Measurements from ENCODE around the gene GIPC1.

Gene GIPC1

DNA sequence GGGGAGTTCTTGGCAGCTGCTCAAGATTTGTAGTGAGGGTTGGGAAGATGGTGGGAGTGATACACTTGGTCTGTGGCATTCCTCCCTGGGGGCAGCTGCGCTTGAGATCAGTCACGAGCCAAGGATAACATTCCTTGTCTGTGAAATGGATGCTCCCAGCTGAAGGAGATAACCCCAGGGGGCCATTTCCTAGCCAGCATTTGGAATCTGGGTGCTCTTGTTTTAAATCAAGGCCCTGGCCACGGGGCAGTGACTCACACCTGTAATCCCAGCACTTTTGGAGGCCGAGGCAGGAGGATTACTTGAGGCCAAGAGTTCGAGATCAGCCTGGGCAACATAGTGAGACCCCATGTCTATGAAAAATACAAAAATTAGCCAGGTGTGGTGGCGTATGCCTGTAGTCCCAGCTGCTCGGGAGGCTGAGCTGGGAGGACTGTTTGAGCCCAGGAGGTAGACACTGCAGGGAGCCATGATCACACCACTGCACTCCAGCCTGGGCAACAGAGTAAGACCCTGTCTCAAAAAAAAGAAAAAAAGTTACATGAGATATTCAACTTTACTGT lies 58.3 kb downstream of the GIPC1 start:
- DNase-seq (ENCODE audit: low read depth in 2 of 2): no peak

DNA sequence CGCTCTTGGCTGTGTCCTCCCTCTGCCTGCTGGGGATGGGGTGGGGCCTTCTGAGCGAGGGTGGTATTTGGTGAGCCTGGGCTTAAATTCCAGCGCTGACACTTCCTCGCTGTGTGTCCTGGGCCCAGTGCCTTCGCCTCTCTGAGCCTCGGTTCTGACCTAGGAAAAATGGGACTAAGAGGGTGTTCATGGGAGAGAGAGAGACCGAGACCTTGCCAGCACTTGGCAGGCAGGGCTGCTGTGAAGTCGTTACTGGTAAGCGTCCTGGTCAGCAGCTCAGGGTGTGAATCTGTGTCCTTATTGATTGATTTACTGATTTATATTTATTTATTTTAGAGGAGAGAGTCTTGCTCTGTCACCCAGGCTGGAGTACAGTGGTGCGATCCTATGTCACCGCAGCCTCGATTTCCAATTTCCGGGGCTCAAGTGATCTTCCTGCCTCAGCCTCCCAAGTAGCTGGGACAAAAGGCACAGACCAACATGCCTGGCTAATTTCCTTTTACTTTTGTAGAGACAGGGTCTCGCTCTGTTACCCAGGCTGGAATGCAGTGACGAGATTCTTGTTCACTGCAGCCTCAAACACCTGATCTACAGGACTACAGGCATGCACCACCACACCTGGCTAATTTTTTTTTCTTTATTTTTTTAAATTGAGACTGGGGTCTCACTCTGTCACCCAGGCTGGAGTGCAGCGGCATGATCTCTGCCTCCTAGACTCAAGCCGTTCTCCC lies 60.4 kb downstream of the GIPC1 start:
- DNase-seq (ENCODE audit: low read depth in 2 of 2): no peak

DNA sequence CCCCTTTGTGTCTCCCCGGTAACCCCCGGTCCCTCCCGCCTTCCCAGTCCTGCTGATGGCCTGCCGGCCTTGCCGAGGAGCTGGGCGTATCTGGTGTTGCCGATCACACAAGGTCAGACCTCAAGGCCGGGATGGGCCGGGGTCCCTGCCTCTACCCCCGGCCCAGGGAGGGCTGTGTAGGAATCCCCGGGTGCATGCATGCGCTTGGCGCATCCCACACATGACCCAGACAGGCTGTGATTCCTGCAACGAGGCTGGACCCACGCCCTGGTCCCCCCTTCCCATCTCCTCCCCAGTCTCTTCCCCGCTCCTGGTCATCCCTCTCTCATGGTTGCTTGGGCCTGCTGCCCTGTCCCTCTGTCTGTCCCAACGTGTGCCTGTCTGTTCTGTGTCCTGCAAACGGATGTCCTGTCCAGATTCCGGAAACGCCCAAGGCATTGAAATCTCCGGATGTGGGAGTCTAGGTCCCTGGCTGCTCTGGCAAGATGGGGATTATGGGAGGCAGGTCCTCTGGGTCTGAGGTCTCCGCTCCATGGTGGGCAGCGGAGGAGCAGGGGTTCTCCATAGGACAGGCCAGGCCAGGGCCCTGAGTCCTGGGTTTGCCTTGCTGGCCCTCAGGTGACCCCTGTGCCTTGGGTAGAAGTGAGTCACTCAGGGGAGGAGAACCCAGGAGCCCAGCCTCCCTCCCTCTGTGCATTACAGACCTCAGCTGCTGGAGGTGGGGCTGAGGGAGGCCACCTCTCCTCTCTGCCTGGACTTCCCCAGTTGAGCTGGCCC lies 61.2 kb downstream of the GIPC1 start:
- no peak for DNase-seq (ENCODE audit: low read depth in 2 of 2)

DNA sequence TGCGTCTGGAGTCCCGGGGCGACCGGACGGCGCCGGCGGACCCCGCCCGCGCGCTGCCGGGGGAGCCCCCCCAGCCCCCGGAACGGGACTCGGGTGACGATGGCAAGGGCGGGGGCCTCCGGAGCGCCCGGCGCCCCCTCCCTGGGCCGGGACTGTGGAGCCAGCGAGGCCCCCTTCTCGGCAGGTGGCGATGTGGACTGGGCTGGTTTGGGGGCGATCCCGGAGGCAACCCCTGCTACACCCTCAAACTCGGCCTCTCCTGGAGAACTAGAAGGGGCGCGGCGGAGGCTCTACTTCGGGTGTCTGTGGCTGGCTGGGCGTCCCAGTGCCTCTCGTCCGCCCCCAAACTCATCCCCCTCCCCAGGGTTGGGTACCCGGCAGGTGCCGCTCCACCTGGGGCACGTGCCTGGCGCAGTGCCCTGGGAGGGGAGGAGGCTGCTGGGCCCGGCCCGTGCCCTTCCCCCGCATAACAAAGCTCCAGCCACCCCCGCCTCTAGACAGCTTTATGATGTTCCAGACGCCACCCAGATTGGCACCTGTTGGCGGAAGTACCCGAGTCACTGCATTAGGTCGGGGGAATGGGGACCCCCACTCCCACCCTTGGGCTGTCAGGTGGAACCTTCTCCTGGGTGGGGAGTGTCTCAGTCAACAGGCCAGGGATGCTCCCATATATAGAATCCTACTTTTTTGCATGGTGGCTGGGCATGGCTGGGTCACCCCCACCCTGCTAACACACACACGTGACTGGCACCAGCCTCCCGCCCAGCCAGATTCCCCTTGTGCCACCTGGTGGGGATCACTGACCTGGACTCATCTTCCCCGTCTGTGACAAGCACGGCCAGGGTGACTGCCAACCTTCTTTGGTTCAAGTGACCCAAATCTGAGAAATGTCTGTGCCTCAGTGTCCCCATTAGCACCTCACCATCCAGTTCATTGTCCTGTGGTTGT lies 62.1 kb downstream of the GIPC1 start:
- peak in 1 of 2 donors; percentile 51 for DNase-seq (ENCODE audit: low read depth in 2 of 2)

DNA sequence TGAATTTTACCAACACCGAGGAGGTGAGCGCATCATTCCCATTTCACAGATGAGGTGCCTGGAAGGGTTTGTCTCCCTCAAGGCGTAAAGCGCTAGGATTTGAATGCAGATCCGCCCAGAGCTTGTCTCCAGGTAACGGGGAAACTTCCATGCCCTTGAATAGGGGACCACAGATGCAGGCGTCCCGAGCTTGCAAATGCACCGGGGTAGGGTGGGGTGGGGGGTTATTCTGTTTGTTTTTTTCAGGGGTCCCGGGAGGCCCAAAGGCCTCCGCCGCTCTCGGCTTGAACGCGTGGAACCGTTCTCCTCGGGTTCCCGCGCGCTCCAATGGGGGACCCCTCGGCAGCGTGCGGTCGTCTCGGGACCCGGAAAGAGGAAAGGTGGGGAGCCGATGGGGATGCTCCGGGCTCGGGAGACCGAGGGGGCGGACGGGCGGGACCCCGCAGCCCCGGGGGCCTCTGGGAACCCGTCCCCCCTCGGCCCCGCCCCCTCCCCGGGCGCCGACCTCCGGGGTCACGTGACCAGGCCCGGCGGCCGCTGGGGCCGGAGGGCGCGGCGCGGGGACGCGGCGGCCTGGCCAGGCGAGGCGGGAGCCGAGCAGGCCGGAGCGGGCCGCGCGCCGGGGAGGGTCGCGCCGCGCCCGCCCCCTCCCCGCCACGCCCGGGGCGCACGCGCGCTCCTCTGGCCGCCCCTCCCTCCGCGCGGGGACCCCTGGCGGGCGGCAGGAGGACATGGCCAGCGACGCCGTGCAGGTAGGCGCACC lies 63.0 kb downstream of the GIPC1 start, which contains the start of gene PKN1:
TSS of gene PKN1 (plus strand) at position 516 of the 763 bp plus-strand sequence. CDS start at position 732, 216 bp downstream.
- no peak for DNase-seq (ENCODE audit: low read depth in 2 of 2)

DNA sequence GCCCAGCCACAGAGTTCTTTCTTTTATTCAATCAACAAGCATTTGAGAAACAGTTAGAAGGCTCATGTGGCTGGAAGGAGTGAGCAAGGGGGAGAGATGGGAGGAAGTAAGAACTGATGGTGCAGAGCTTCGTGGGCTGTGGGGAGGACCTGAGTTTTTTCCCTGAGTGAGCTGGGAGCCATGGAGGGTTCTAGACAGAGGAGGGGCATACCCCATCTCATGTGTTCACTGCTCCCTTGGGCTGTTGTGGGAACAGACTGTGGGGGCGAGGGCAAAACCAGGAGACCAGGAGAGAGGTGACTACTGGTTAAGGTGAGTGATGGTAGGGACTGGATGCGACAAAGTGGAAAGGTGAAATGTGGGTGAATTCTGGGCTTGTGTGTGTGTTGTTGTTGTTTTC lies 65.2 kb downstream of the GIPC1 start:
- no peak for DNase-seq (ENCODE audit: low read depth in 2 of 2)

DNA sequence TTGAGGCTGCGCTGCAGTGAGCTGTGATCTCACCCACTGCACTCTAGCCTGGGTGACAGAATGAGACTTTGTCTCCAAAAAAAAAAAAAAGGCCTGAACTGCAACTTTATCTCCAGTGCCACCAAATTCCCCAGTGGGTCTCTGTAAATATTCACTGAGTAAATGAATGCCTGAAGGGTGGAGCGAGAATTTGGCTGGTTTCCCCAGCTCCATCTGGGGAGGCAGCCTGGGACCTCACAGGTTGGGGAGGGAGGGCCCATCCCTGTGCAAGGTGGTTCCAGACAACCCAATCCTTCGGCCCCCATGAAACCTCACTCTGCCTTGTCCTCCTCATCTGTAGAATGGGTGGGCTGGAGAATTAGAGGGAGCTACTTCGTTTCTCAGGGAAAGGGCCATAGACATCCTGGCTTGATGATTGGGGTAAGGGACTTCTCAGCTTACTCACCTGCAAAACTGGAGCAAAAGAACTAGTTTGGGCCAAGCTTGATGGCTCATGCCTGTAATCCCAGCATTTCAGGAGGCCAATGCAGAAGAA lies 67.0 kb downstream of the GIPC1 start:
- no peak for DNase-seq (ENCODE audit: low read depth in 2 of 2)

Data from stimulated activated CD8-positive, alpha-beta memory T cell treated with anti-CD3 and anti-CD28 coated beads, Interleukin-15, amount 100 ng/mL, for 4 hours (primary cell).